Measurements from ENCODE around the gene PPFIBP1.
"Not testable (repeated sequence)": the region's sequence is repeated elsewhere in the genome, so short reads cannot be mapped to it uniquely, and the experiment has no call there.

Gene PPFIBP1

DNA sequence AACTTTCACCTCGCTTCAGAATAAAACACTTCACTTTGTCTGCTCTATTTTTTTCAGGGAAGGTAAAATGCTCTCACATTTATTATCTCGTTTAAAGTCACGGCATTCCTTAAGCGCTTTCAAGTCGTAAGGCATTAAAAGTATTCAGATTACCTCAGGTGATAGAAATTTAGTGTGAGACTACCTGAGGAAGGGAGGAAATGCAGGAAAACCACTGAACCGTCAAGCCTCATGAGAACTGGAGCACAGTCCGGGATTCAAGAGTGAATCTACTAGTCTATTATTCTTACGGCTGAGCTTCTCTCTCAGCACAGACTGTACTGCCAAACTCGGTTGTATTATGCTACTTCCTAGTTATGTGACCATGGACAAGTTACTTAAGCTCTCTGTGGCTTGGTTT lies 8.3 kb upstream of the PPFIBP1 start:
- DNase-seq, result no peak

DNA sequence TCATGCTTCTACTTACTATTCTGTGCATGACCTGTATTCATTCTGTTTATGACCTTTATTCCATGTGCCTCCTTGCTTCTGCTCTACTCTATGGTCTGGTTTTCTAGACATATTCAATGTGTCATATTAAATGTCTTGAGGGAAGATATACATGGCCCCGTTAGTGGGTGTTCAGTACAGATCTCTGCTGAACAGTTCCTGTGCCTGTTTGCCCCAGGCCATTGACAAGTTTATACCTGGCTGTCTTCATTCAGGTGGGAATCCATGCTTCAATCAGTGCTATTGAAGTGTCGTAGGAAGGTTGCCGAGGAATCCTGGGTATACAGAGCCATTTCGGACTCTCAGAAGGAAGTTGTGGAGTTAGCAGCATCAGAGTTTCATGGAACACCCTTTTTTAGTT lies 7.4 kb upstream of the PPFIBP1 start:
- DNase-seq, result no peak

DNA sequence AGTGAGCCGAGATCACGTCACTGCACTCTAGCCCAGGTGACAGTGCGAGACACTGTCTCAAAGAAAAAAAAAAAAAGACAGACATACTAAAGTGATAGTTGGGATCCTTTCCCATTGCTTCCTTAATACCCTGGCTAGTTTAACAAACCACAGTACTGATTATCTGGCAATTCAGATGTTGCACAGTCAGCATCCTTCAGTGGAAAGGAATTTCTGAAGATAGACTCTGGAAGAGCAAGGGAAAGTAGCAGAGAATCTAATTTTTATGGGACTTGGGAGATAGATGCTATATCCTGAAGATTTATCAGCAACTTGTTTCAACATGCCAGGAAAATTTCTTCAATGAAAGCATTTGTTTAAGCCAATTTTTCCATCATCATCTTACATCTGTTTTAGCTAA lies 6.5 kb upstream of the PPFIBP1 start:
- DNase-seq, result no peak

DNA sequence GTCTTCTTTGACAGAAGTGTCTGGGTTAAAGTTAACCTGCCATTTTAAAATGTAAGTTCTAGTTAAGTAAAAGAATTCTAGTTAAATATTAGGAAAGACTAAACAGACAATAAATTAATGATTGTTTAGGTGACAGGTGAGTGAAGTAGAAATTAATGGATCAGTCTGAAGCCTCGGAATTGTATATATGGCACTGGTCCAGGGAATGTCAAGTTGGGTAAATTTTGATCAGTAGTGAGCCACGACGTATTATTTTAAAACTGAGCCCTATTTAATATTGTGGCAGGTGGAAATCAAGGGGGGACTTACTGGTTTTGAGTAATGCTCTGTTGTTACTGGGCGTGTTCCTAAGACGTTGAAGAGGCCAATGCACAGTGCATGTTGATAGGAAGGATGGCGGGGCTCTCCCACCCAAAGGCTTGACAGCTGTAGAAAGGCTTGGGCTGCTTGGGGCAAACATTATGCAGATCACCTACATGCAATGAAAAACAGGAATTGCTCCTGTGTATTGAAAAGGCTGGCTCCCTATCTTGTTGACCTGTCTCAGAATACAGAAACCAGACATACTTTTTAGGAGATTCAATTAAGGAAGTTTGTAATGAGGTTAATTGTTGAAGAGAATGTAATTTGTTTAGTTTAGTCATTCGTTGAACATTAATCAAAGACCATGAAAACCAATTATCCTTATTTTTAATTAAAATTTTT lies 5.9 kb upstream of the PPFIBP1 start:
- no peak for DNase-seq

GRCh38 chr12:27521066-27521465 lies 2.9 kb upstream of the PPFIBP1 start:
- DNase-seq, result peak; percentile 26

DNA sequence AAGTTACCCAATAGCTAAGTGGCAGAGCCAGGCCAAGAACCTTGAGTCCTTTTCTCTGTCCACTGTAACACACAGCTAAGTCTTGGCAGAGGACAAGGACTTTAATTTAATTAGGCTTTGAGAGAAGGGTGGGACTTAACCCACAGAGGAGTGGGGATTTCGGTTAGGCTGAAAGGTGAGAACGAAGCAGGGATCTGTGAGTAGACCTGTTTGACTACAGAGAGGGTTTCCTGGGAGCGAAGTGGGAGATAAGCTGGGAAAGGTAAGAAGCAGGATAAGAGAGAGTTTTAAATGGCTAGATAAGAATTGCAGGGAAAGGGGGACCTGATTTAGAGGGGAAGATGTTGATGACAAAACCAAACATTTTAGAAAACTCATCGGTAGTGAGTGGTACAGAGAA lies 2.0 kb upstream of the PPFIBP1 start:
- no peak for DNase-seq

- no peak for DNase-seq
These were observed 733 bp upstream of the PPFIBP1 start for GRCh38 chr12:27523305-27523641.

DNA sequence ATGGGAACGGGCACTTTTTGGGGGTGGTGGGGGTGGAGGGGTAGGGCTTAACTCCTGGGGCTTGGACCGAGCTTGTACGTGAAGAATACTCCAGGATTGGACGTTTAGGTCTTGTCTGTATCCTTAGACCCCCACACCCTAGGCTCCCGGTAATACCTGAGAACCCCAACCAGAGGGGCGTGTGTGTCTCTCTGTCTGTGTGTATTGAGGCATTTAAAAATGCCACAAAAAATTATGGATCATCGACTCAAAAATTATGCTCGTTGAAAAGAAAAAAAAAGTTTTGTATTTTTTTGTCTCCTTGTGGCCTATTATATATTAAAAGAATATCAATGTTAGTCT lies 459 bp downstream of the PPFIBP1 start:
- no peak for DNase-seq

DNA sequence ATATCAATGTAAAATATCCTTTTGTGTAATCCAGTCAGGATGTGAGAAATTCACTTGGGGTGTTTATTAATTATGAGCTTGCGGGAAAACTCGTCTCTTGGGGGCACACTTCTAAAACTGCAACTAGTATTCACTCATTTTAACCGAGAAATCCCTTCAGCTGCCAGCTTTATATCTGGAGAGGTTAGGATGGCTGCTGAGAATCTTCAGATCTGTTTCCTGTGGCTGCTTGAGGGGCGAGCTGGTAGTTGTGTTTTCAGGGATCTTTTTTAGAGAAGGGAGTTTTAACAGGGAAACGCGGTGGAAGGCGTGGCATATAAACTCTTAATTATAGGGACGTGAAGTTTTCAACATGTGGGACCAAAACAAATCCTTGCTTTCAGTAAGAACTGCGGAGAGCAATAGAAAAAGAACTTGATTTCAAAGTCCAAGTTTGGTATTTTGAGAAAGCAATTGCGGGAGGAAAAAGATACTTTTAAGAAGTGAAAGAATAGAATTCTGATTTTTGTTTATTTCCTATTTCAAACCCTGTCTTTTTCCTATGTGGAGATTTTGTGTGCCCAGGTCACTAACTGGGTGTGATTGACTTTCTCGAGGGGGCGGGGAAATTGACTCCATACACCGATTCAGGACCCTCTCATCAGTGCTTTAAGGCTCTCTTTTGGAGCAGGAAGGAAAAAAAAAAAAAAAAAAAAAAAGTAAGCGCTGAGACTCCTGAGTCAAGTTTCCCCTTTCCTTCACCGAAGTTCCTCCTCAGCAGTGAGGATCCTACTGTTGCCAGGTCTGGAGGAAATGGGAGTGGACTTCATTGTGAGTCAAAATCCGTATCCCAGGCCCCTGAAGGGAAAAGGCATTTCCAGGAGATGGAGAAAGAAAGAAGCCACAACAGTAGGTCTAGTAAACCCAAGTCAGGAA lies 1.1 kb downstream of the PPFIBP1 start:
- no peak for DNase-seq

GRCh38 chr12:27527512-27527911 lies 3.5 kb downstream of the PPFIBP1 start:
- DNase-seq, result no peak

DNA sequence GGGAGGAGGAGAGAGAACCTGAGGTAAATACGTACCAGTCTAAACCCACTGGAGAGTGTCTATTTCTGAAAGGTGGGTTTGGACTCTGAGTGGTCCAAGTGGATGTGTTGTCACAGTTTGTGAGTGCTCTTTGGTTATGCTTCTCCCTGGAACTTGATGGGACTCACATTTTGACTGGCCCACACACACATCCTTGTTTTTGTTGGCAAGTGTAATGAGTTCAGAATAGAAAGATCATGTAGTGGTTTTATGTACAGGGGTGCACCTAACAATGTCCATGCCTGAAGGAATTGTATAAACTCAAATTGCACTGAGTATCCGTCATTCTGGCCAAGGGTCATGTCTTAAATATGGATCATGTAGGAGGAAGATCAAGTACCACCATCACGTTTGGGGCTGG lies 4.8 kb downstream of the PPFIBP1 start:
- no peak for DNase-seq

DNA sequence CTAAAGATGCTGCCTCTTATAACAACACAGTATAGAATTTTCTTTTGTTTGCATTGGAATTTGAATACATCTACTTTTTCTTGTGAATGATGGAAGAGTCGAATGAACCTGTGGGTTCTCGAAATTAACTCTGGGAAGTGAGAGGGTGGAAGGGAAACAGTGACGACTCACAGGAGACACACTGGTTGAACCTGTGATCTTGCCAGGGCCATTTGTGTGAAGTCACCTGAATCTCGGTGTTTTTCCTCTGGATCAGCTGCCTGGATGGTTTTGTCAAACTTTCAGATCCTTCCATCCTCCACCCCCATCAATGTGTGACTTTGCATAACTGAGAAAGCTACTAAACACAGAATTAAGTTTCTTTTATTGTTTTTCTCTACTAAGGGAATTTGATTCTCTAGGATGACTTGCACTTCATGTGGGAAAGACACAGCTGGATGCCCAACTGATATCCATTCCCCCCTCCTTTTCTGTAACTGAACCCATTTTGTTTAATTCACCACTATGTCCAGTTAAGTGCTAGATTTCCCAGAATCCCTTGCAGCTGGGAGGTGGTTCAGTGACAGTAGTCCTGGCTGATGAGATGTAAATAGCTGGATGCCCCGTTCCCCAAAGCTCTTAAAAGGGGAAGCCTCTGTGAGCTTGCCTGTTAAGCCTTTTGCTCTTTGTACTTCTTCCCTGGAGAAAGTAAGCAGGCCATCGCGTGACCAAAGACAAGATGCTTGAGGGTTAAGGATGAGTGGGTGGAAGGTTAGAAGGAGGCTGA lies 6.3 kb downstream of the PPFIBP1 start:
- DNase-seq, result no peak

- no peak for DNase-seq
These were observed 7.9 kb downstream of the PPFIBP1 start for GRCh38 chr12:27531896-27532295.

GRCh38 chr12:27534060-27534764 lies 10.2 kb downstream of the PPFIBP1 start:
- no peak for DNase-seq

GRCh38 chr12:27534765-27535161 lies 10.8 kb downstream of the PPFIBP1 start:
- no peak for DNase-seq

DNA sequence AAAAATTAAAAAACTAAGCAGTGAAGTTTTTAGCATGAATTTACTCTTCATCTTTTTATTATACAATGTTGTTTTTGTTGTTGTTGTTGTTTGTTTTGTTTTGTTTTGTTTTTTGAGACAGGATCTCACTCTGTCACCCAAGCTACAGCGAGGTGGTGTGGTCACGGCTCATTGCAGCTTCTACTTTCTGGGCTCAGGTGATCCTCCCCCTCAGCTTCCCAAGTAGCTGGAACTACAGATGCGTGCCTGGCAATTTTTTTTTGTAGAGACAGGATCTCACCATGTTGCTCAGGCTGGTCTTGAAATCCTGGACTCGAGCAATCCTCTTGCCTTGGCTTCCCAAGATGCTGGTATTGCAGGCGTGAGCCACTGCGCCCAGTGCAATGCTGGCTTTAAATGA lies 11.3 kb downstream of the PPFIBP1 start:
- DNase-seq, result no peak

- no peak for DNase-seq
These were observed 14.1 kb downstream of the PPFIBP1 start for GRCh38 chr12:27537855-27538675.

DNA sequence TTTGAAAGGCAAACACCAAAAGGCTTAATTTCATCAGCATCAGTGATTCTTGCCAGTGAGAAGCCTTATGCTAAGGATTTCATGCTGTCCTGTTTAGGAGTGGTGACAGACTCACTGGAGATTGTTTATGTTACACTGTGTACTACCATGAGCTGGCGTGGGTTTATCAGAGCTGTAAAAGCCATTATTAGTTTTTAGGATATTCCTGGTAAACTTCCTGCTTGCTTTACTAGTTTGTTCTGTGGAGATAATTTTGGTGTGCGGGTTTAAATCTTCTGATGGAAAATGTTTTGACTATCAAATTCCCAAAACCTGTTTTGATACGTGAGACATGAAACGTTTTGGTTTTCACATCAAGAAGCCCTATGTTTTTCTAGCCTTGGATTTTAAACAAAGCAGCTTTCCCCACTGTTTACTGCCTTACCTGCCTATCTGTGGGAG lies 15.2 kb downstream of the PPFIBP1 start:
- no peak for DNase-seq

DNA sequence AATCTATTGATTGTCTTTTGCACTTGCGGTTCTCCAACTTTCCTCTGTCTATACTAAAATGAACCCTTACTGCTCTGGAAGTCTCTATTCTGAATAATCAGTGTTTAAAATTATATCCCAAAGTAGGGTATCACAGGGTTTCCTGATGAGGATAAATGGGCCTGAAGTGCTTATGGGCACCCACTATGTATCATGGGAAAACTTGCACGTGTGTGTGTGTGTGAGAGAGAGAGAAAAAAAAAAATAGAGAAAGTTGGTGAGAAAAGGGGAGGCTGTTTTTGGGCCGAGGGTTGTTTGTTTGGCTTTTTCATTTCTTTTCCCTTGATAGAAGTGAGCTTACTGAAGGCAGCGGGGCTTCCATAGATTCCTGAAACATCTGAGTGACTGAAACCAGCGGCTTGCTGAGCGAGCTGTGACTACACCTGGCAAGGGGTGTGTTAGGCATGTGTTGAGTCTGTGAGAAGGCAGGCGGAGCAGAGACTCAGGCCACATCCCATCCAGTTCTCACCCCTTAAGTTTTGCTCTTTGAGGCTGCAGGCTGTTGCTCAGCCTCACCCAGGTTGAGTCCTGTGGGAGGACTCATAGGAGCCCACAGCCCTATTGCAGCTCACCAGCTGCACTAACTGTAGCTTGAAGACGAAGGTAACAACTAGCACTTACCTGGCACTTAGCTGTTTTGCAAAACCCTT lies 17.2 kb downstream of the PPFIBP1 start:
- DNase-seq, result no peak

DNA sequence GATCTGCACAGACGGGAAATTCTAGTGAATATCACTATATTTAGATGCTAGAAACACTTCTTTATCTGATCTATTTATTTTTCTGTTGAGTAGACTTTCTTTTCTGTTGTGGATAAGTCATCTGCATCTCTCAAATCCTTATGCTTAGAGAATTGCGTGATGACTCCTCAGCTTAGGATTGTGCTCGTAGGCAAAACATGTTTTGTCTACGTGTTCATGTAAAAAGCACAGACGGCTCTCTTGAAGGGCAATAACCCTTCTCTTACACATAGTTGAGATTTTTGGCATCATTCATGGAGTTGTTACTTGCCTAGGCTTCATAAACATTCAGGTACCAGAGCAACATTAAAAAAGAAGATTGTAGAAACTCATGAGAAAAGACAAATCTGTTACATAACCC lies 18.6 kb downstream of the PPFIBP1 start:
- no peak for DNase-seq

GRCh38 chr12:27544858-27545257 lies 20.9 kb downstream of the PPFIBP1 start:
- DNase-seq, result not testable (repeated sequence)

DNA sequence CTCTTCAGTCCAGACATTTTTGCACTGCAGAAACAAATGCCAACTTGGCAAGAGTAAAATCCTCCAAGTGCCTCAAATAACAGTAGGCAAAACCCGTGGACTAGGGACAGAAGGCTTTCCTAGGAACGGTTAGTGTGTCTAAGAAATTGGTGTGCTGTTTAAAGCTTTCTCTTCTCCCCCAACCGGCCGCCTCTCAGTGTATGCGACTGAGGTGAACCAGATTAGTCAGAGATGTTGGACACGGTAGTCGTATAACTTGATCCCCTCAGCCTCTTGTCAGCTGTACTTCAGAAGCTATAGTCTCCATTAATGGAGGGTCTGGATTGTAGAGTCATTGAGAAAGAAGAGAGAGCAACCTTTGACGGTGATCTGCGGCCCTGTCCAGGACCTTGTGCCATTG lies 21.7 kb downstream of the PPFIBP1 start:
- DNase-seq, result no peak

All from NCI-H510A treated with DMSO at 0.1 percent for 48 hours (cell line).